Erythroblast (primary cell): ENCODE data around the gene MILR1.

ENCODE experiments used
- GATA1 ChIP-seq: IDR thresholded peaks from 2 replicates; pipeline ENCODE4 v1.6.1; 2011; ENCODE audit warnings: low read depth, mild to moderate bottlenecking, control low read depth, low read length, moderate library complexity
- POLR2A ChIP-seq: IDR thresholded peaks from 2 replicates; pipeline ENCODE4 v1.6.1; 2011; ENCODE audit warnings: mild to moderate bottlenecking, low read length

- no peak for TF ChIP-seq POLR2A
- TF ChIP-seq GATA1: no peak
Measured at GRCh38 chr17:64403881-64404460, 44.9 kb upstream of the MILR1 start.
